WTC11 (cell line): ENCODE data around the gene ZFR2. TPM values are rescaled to one million over a fixed set of nuclear protein-coding genes. Genes with fewer than 3 reads are reported as not detected.

Experiments
- ATAC-seq: fragments of 200-7000 bp; cut with Tn5 transposase; 2 replicates; pipeline ENCODE4 v1.10.0; 2021; ENCODE audit warnings: mild to moderate bottlenecking, moderate library complexity
- CTCF ChIA-PET: fragments of 300-600 bp; sonication (Branson Sonifier 250); formaldehyde crosslinking; loops from one replicate; lab custom pipeline; 2021; ENCODE audit warnings: antibody characterized with exemption; lab: Charles Lee
- POLR2A ChIA-PET: fragments of 350-600 bp; sonication (Branson Sonifier 250); formaldehyde crosslinking; loops from one replicate; lab custom pipeline; 2021; ENCODE audit warnings: antibody characterized with exemption; lab: Charles Lee
- DNase-seq: peaks from one replicate; pipeline ENCODE4 v3.0.0; 2021; ENCODE audit warnings: low spot score
- H3K27ac Mint-ChIP-seq: 2 replicates; pipeline ENCODE4 v1.8.0; 2021; ENCODE audit warnings: mixed read lengths
- H3K27me3 Mint-ChIP-seq: 2 replicates; pipeline ENCODE4 v1.8.0; 2021; ENCODE audit warnings: low read depth, mild to moderate bottlenecking, moderate library complexity, mixed read lengths
- H3K36me3 Mint-ChIP-seq: 2 replicates; pipeline ENCODE4 v1.8.0; 2021; ENCODE audit warnings: mixed read lengths
- H3K4me1 Mint-ChIP-seq: 2 replicates; pipeline ENCODE4 v1.8.0; 2022; ENCODE audit warnings: mixed read lengths
- H3K4me3 Mint-ChIP-seq: 2 replicates; pipeline ENCODE4 v1.8.0; 2021; ENCODE audit warnings: mild to moderate bottlenecking, moderate library complexity, mixed read lengths
- H3K9me3 Mint-ChIP-seq: 2 replicates; pipeline ENCODE4 v1.8.0; 2021; ENCODE audit warnings: mixed read lengths
- ATF1 ChIP-seq: sonication (generic); formaldehyde crosslinking; IDR thresholded peaks from 2 replicates; pipeline ENCODE4 v1.8.1; 2023; ENCODE audit warnings: mild to moderate bottlenecking, moderate library complexity, missing genetic modification reagents
- CREB1 ChIP-seq: sonication (generic); formaldehyde crosslinking; IDR thresholded peaks from 2 replicates; pipeline ENCODE4 v1.8.0; 2023; ENCODE audit warnings: mild to moderate bottlenecking, missing genetic modification reagents
- ESRRA ChIP-seq: sonication (generic); formaldehyde crosslinking; IDR thresholded peaks from 2 replicates; pipeline ENCODE4 v1.8.1; 2022; ENCODE audit warnings: mild to moderate bottlenecking, missing genetic modification reagents, borderline replicate concordance
- ETV6 ChIP-seq: sonication (generic); formaldehyde crosslinking; IDR thresholded peaks from 2 replicates; pipeline ENCODE4 v1.8.1; 2022; ENCODE audit warnings: mild to moderate bottlenecking, missing genetic modification reagents
- FOXP1 ChIP-seq: sonication (generic); formaldehyde crosslinking; IDR thresholded peaks from 2 replicates; pipeline ENCODE4 v1.8.0; 2022; ENCODE audit warnings: missing genetic modification reagents, mild to moderate bottlenecking, moderate library complexity, borderline replicate concordance
- IRF2 ChIP-seq: sonication (generic); formaldehyde crosslinking; IDR thresholded peaks from 2 replicates; pipeline ENCODE4 v1.8.0; 2022; ENCODE audit warnings: low read depth, missing genetic modification reagents, borderline replicate concordance
- MXD4 ChIP-seq: fragments of 250-450 bp; sonication (Bioruptor Pico); IDR thresholded peaks from 2 replicates; pipeline ENCODE4 v1.8.0; 2021; ENCODE audit warnings: mild to moderate bottlenecking, moderate library complexity, borderline replicate concordance
- NFYB ChIP-seq: sonication (generic); formaldehyde crosslinking; conservative IDR thresholded peaks from 2 replicates; pipeline ENCODE4 v1.8.0; 2022; ENCODE audit warnings: low read depth, missing genetic modification reagents
- NR2C2 ChIP-seq: sonication (generic); formaldehyde crosslinking; IDR thresholded peaks from 2 replicates; pipeline ENCODE4 v1.8.0; 2022; ENCODE audit warnings: mild to moderate bottlenecking, missing genetic modification reagents
- SMAD3 ChIP-seq: sonication (generic); formaldehyde crosslinking; IDR thresholded peaks from 2 replicates; pipeline ENCODE4 v1.8.0; 2022; ENCODE audit warnings: missing genetic modification reagents, mild to moderate bottlenecking, borderline replicate concordance
- ZNF219 ChIP-seq: sonication (generic); formaldehyde crosslinking; IDR thresholded peaks from 2 replicates; pipeline ENCODE4 v1.8.0; 2023; ENCODE audit warnings: missing genetic modification reagents, mild to moderate bottlenecking, borderline replicate concordance
- ZNF416 ChIP-seq: fragments of 250-450 bp; sonication (Bioruptor Pico); IDR thresholded peaks from 2 replicates; pipeline ENCODE4 v1.9.0; 2021; ENCODE audit warnings: mild to moderate bottlenecking, inconsistent platforms
- ZNF671 ChIP-seq: fragments of 250-450 bp; sonication (Bioruptor Pico); IDR thresholded peaks from 2 replicates; pipeline ENCODE4 v1.8.0; 2021; ENCODE audit warnings: mild to moderate bottlenecking
- total RNA-seq: library from RNA; stranded (reverse); gene quantifications from 3 replicates; pipeline ENCODE4 v1.2.3, GENCODE V29; 2021
- TF ChIP-seq, protein P1 (sequence below): sonication (generic); formaldehyde crosslinking; IDR thresholded peaks from 2 replicates; pipeline ENCODE4 v1.8.1; 2023; ENCODE audit warnings: mild to moderate bottlenecking, missing genetic modification reagents, moderate library complexity
- TF ChIP-seq, protein P2 (sequence below): fragments of 250-450 bp; sonication (Bioruptor Pico); IDR thresholded peaks from 2 replicates; pipeline ENCODE4 v2.1.2; 2022; ENCODE audit warnings: mild to moderate bottlenecking, moderate library complexity
- TF ChIP-seq, protein P3 (sequence below): sonication (generic); formaldehyde crosslinking; IDR thresholded peaks from 2 replicates; pipeline ENCODE4 v1.8.0; 2022; ENCODE audit warnings: missing genetic modification reagents
- TF ChIP-seq, protein P4 (sequence below): sonication (generic); formaldehyde crosslinking; IDR thresholded peaks from 2 replicates; pipeline ENCODE4 v1.8.0; 2022; ENCODE audit warnings: mild to moderate bottlenecking, missing genetic modification reagents
- TF ChIP-seq, protein P5 (sequence below): fragments of 200-600 bp; IDR thresholded peaks from 2 replicates; pipeline ENCODE4 v1.8.0; 2022; ENCODE audit warnings: antibody characterized with exemption
- TF ChIP-seq, protein P6 (sequence below): fragments of 250-450 bp; sonication (Bioruptor Pico); IDR thresholded peaks from 2 replicates; pipeline ENCODE4 v1.9.0; 2021; ENCODE audit warnings: mild to moderate bottlenecking

ZFR2 gene
- total RNA-seq, 1 experiment from 2014 or later = 17.5 TPM

DNA sequence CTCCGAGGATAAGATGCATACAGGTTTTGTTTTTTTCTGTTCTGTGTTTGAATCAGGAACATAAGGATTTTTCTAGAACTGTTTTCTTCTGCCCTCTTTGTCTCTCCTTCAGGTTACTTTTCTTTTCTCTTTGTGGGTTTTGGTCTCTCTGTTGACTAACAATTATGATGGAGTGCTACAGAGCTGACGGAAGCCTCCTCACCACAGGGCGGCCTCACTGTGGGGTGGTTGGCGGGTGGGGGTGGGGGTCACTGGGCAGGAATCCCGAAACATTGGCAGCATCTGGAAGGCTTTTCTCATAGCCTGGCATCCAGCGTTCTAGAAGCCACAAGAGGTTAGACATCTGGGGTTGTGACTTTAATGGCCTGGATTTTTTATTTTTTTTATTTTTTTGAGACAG is 70.7 kb downstream of the ZFR2 start:
- no peak overlapping the region for H3K27ac Mint-ChIP-seq
- H3K4me1 Mint-ChIP-seq = 0 out of 2 replicates have a peak, but pooled peaks cover 4% of the 10 kb centered on the region
- peaks cover 32% of the 10 kb centered on the region for H3K27me3 Mint-ChIP-seq
- ChIA-PET CTCF (interaction anchor here (0.8 kb wide), 1 partner anchor 24 kb away, joined by 4 read pairs; no protein-coding TSS in a partner anchor), POLR2A (no interaction called here)
- H3K9me3 Mint-ChIP-seq = peaks cover 10% of the 10 kb centered on the region
- DNase-seq (no peak), ATAC-seq (no peak)
- TF ChIP-seq FOXP1 = no peak
- TF ChIP-seq, protein P1, sequence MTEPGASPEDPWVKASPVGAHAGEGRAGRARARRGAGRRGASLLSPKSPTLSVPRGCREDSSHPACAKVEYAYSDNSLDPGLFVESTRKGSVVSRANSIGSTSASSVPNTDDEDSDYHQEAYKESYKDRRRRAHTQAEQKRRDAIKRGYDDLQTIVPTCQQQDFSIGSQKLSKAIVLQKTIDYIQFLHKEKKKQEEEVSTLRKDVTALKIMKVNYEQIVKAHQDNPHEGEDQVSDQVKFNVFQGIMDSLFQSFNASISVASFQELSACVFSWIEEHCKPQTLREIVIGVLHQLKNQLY = no peak
- TF ChIP-seq ZNF416 (CRISPR knock-in tag) = no peak
- TF ChIP-seq, protein P2, sequence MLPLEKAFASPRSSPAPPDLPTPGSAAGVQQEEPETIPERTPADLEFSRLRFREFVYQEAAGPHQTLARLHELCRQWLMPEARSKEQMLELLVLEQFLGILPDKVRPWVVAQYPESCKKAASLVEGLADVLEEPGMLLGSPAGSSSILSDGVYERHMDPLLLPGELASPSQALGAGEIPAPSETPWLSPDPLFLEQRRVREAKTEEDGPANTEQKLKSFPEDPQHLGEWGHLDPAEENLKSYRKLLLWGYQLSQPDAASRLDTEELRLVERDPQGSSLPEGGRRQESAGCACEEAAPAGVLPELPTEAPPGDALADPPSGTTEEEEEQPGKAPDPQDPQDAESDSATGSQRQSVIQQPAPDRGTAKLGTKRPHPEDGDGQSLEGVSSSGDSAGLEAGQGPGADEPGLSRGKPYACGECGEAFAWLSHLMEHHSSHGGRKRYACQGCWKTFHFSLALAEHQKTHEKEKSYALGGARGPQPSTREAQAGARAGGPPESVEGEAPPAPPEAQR (CRISPR knock-in tag) = no peak
- TF ChIP-seq ZNF671 (CRISPR knock-in tag) = no peak
- TF ChIP-seq CREB1 (CRISPR knock-in tag) = no peak
- TF ChIP-seq ESRRA (CRISPR knock-in tag) = no peak
- TF ChIP-seq, protein P3, sequence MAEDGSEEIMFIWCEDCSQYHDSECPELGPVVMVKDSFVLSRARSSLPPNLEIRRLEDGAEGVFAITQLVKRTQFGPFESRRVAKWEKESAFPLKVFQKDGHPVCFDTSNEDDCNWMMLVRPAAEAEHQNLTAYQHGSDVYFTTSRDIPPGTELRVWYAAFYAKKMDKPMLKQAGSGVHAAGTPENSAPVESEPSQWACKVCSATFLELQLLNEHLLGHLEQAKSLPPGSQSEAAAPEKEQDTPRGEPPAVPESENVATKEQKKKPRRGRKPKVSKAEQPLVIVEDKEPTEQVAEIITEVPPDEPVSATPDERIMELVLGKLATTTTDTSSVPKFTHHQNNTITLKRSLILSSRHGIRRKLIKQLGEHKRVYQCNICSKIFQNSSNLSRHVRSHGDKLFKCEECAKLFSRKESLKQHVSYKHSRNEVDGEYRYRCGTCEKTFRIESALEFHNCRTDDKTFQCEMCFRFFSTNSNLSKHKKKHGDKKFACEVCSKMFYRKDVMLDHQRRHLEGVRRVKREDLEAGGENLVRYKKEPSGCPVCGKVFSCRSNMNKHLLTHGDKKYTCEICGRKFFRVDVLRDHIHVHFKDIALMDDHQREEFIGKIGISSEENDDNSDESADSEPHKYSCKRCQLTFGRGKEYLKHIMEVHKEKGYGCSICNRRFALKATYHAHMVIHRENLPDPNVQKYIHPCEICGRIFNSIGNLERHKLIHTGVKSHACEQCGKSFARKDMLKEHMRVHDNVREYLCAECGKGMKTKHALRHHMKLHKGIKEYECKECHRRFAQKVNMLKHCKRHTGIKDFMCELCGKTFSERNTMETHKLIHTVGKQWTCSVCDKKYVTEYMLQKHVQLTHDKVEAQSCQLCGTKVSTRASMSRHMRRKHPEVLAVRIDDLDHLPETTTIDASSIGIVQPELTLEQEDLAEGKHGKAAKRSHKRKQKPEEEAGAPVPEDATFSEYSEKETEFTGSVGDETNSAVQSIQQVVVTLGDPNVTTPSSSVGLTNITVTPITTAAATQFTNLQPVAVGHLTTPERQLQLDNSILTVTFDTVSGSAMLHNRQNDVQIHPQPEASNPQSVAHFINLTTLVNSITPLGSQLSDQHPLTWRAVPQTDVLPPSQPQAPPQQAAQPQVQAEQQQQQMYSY = no peak
- TF ChIP-seq, protein P4, sequence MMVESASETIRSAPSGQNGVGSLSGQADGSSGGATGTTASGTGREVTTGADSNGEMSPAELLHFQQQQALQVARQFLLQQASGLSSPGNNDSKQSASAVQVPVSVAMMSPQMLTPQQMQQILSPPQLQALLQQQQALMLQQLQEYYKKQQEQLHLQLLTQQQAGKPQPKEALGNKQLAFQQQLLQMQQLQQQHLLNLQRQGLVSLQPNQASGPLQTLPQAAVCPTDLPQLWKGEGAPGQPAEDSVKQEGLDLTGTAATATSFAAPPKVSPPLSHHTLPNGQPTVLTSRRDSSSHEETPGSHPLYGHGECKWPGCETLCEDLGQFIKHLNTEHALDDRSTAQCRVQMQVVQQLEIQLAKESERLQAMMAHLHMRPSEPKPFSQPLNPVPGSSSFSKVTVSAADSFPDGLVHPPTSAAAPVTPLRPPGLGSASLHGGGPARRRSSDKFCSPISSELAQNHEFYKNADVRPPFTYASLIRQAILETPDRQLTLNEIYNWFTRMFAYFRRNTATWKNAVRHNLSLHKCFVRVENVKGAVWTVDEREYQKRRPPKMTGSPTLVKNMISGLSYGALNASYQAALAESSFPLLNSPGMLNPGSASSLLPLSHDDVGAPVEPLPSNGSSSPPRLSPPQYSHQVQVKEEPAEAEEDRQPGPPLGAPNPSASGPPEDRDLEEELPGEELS (CRISPR knock-in tag) = no peak
- no peak for TF ChIP-seq SMAD3 (CRISPR knock-in tag)
- no peak for TF ChIP-seq ZNF219 (CRISPR knock-in tag)
- no peak for TF ChIP-seq ATF1 (CRISPR knock-in tag)
- H3K36me3 Mint-ChIP-seq = peaks cover 4% of the 10 kb centered on the region
- H3K4me3 Mint-ChIP-seq = no peak overlapping the region

DNA sequence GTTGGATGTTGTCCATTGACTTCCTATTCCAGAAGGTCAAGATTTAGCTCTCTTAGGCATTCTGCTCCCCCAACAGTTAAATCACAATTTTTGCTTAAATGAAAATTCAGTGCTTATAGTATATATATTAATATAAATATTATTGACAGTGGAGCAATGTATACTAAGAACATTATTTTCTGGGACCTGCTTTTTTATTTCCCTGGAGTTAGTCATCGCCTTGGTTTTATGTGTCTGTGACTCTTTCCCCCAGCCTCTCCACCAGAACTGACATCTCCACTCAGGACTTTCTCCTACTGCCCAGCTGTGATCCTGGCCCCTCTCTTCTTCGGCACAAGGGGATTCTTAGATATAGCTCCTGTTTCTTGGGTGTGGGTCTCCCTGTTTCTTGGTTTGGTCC is 72.5 kb downstream of the ZFR2 start:
- Mint-ChIP-seq H3K36me3 (peaks cover 4% of the 10 kb centered on the region), H3K4me1 (0 out of 2 replicates have a peak, but pooled peaks cover 4% of the 10 kb centered on the region), H3K4me3 (no peak overlapping the region), H3K9me3 (peaks cover 10% of the 10 kb centered on the region), H3K27ac (no peak overlapping the region), H3K27me3 (peaks cover 21% of the 10 kb centered on the region)
- ChIA-PET POLR2A (no interaction called here), CTCF (interaction anchor here (0.6 to 1.2 kb wide), 3 partner anchors 13 to 1478 kb away, joined by 3 to 7 read pairs (median 4); no protein-coding TSS in a partner anchor)
- TF ChIP-seq NR2C2 (CRISPR knock-in tag) = no peak
- TF ChIP-seq, protein P5, sequence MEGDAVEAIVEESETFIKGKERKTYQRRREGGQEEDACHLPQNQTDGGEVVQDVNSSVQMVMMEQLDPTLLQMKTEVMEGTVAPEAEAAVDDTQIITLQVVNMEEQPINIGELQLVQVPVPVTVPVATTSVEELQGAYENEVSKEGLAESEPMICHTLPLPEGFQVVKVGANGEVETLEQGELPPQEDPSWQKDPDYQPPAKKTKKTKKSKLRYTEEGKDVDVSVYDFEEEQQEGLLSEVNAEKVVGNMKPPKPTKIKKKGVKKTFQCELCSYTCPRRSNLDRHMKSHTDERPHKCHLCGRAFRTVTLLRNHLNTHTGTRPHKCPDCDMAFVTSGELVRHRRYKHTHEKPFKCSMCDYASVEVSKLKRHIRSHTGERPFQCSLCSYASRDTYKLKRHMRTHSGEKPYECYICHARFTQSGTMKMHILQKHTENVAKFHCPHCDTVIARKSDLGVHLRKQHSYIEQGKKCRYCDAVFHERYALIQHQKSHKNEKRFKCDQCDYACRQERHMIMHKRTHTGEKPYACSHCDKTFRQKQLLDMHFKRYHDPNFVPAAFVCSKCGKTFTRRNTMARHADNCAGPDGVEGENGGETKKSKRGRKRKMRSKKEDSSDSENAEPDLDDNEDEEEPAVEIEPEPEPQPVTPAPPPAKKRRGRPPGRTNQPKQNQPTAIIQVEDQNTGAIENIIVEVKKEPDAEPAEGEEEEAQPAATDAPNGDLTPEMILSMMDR = no peak
- TF ChIP-seq ETV6 (CRISPR knock-in tag) = no peak
- TF ChIP-seq IRF2 = no peak
- TF ChIP-seq, protein P6, sequence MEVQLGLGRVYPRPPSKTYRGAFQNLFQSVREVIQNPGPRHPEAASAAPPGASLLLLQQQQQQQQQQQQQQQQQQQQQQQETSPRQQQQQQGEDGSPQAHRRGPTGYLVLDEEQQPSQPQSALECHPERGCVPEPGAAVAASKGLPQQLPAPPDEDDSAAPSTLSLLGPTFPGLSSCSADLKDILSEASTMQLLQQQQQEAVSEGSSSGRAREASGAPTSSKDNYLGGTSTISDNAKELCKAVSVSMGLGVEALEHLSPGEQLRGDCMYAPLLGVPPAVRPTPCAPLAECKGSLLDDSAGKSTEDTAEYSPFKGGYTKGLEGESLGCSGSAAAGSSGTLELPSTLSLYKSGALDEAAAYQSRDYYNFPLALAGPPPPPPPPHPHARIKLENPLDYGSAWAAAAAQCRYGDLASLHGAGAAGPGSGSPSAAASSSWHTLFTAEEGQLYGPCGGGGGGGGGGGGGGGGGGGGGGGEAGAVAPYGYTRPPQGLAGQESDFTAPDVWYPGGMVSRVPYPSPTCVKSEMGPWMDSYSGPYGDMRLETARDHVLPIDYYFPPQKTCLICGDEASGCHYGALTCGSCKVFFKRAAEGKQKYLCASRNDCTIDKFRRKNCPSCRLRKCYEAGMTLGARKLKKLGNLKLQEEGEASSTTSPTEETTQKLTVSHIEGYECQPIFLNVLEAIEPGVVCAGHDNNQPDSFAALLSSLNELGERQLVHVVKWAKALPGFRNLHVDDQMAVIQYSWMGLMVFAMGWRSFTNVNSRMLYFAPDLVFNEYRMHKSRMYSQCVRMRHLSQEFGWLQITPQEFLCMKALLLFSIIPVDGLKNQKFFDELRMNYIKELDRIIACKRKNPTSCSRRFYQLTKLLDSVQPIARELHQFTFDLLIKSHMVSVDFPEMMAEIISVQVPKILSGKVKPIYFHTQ = no peak
- no peak for TF ChIP-seq MXD4 (CRISPR knock-in tag)
- TF ChIP-seq NFYB (CRISPR knock-in tag) = no peak
- no peak for DNase-seq
- ATAC-seq = no peak
